K562 (cell line): ENCODE measurements around the gene CCDC187. TPM values are rescaled to one million over a fixed set of nuclear protein-coding genes. Genes with fewer than 3 reads are reported as not detected.

ENCODE experiments used
- EHMT2 ChIP-seq: fragments of 450-650 bp; IDR thresholded peaks from 2 replicates; pipeline ENCODE4 v1.6.1; 2018; ENCODE audit warnings: antibody characterized with exemption
- GTF2B ChIP-seq: IDR thresholded peaks from 2 replicates; pipeline ENCODE4 v1.6.1; 2011; ENCODE audit not compliant: insufficient read length; ENCODE audit errors: extremely low read depth
- ID3 ChIP-seq, 2 experiments: fragments of 250-450 bp in 1 of 2; fragments of 450-650 bp in 1 of 2; sonication (Bioruptor Pico) in 1 of 2; IDR thresholded peaks; 2 replicates each; pipeline versions ENCODE4 v1.6.1 to v1.8.0; 2016 to 2021; ENCODE audit warnings: mild to moderate bottlenecking in 2 of 2, moderate library complexity in 2 of 2, missing compliant biosample characterization in 1 of 2, missing genetic modification characterization in 1 of 2
- NBN ChIP-seq: fragments of 450-650 bp; IDR thresholded peaks from 2 replicates; pipeline ENCODE4 v1.6.1; 2016; ENCODE audit warnings: low read depth, mild to moderate bottlenecking
- NCOA2 ChIP-seq, 2 experiments: fragments of 450-650 bp; IDR thresholded peaks; 2 replicates each; pipeline ENCODE4 v1.6.1; 2018; ENCODE audit warnings: mild to moderate bottlenecking in 2 of 2, moderate library complexity in 1 of 2; ENCODE audit not compliant: partially characterized antibody in 2 of 2
- NKRF ChIP-seq: fragments of 450-650 bp; IDR thresholded peaks from 2 replicates; pipeline ENCODE4 v1.6.1; 2016; ENCODE audit warnings: borderline replicate concordance
- SAP30 ChIP-seq: fragments of 200-600 bp; sonication (generic); IDR thresholded peaks from 2 replicates; pipeline ENCODE4 v1.6.1; 2012; ENCODE audit warnings: borderline replicate concordance, low read depth, mild to moderate bottlenecking, moderate library complexity, low read length, control low read depth, inconsistent platforms; ENCODE audit not compliant: insufficient read depth, poor library complexity, severe bottlenecking
- SIN3B ChIP-seq: fragments of 450-650 bp; IDR thresholded peaks from 2 replicates; pipeline ENCODE4 v1.6.1; 2017; ENCODE audit warnings: low read depth, mild to moderate bottlenecking, moderate library complexity
- polyA plus RNA-seq, 8 experiments: library from polyadenylated mRNA; depleted of rRNA in 4 of 8; stranded (reverse) in 5 of 8; unstranded in 3 of 8; fragments of >200 nt; fragmentation: Nextera tagmentation in 2 of 8; fragmentation: Illumina TruSeq in 1 of 8; extraction: Ambion mirVana in 2 of 8; extraction: Trizol in 1 of 8; gene quantifications; 2 replicates each; pipeline versions ENCODE4 v1.2.1 to v1.2.3, GENCODE V29; 2011 to 2014; ENCODE audit warnings: inconsistent platforms in 1 of 8, missing spikeins in 1 of 8
- total RNA-seq, 7 experiments: library from RNA; depleted of rRNA in 6 of 7; stranded (reverse); fragments of >200 nt in 6 of 7; fragmentation: Illumina TruSeq in 2 of 7; extraction: Trizol in 2 of 7; gene quantifications; 2 replicates each; pipeline versions ENCODE4 v1.2.1 to v1.2.3, GENCODE V29; 2011 to 2021; ENCODE audit warnings: low replicate concordance in 1 of 7
- TF ChIP-seq, protein P1 (sequence below): fragments of 450-650 bp; IDR thresholded peaks from 2 replicates; pipeline ENCODE4 v1.6.1; 2016; ENCODE audit warnings: mild to moderate bottlenecking, moderate library complexity

CCDC187 gene
- total and polyA plus RNA-seq, 9 of the 15 experiments (the other 6 are each of a cell fraction or from before 2014, with no cell fraction given), result not detected

DNA sequence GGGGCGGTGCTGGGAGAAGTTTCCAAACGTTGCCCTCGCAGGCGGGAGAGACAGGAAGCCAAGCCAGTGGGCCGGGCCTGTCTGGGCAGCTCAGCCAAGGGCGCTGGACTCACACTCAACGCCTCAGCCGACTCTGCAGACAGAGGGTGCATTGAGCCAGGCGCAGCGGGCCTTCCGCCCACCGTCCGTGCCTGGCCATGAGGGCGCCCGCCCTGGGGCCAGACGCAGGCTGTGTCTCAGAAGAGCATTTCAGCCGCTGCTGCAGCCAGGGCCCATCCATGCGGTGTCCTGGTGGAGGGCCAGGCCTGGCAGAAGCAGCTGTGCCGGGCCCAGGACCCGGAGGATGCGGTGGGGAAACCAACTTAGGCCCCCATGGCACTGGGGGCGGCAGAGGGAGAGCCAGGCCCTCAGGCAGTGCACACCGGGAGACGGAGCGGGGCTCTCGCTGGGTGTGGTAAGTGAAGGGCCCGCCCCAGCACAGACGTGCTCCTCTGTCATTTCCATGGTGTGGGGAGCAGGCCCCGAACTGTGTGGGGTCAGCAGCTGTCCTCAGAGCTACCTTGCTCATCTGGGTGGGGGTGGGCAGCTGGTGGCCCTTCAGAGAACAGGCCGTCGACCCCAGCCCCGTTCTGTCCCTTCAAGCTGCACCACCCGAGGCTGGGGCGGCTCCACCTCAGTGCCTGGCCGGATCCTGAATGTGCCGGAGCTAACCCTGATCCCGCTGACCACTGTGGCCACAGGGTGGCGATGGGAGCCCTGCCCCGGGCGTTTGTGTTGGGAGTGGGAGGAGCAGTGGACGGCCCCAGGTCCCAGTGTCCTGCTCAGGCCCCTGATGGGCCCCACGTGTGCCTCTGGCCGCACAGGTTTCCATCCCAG, 41.6 kb upstream of the CCDC187 start (continued):
- TF ChIP-seq, protein P1, sequence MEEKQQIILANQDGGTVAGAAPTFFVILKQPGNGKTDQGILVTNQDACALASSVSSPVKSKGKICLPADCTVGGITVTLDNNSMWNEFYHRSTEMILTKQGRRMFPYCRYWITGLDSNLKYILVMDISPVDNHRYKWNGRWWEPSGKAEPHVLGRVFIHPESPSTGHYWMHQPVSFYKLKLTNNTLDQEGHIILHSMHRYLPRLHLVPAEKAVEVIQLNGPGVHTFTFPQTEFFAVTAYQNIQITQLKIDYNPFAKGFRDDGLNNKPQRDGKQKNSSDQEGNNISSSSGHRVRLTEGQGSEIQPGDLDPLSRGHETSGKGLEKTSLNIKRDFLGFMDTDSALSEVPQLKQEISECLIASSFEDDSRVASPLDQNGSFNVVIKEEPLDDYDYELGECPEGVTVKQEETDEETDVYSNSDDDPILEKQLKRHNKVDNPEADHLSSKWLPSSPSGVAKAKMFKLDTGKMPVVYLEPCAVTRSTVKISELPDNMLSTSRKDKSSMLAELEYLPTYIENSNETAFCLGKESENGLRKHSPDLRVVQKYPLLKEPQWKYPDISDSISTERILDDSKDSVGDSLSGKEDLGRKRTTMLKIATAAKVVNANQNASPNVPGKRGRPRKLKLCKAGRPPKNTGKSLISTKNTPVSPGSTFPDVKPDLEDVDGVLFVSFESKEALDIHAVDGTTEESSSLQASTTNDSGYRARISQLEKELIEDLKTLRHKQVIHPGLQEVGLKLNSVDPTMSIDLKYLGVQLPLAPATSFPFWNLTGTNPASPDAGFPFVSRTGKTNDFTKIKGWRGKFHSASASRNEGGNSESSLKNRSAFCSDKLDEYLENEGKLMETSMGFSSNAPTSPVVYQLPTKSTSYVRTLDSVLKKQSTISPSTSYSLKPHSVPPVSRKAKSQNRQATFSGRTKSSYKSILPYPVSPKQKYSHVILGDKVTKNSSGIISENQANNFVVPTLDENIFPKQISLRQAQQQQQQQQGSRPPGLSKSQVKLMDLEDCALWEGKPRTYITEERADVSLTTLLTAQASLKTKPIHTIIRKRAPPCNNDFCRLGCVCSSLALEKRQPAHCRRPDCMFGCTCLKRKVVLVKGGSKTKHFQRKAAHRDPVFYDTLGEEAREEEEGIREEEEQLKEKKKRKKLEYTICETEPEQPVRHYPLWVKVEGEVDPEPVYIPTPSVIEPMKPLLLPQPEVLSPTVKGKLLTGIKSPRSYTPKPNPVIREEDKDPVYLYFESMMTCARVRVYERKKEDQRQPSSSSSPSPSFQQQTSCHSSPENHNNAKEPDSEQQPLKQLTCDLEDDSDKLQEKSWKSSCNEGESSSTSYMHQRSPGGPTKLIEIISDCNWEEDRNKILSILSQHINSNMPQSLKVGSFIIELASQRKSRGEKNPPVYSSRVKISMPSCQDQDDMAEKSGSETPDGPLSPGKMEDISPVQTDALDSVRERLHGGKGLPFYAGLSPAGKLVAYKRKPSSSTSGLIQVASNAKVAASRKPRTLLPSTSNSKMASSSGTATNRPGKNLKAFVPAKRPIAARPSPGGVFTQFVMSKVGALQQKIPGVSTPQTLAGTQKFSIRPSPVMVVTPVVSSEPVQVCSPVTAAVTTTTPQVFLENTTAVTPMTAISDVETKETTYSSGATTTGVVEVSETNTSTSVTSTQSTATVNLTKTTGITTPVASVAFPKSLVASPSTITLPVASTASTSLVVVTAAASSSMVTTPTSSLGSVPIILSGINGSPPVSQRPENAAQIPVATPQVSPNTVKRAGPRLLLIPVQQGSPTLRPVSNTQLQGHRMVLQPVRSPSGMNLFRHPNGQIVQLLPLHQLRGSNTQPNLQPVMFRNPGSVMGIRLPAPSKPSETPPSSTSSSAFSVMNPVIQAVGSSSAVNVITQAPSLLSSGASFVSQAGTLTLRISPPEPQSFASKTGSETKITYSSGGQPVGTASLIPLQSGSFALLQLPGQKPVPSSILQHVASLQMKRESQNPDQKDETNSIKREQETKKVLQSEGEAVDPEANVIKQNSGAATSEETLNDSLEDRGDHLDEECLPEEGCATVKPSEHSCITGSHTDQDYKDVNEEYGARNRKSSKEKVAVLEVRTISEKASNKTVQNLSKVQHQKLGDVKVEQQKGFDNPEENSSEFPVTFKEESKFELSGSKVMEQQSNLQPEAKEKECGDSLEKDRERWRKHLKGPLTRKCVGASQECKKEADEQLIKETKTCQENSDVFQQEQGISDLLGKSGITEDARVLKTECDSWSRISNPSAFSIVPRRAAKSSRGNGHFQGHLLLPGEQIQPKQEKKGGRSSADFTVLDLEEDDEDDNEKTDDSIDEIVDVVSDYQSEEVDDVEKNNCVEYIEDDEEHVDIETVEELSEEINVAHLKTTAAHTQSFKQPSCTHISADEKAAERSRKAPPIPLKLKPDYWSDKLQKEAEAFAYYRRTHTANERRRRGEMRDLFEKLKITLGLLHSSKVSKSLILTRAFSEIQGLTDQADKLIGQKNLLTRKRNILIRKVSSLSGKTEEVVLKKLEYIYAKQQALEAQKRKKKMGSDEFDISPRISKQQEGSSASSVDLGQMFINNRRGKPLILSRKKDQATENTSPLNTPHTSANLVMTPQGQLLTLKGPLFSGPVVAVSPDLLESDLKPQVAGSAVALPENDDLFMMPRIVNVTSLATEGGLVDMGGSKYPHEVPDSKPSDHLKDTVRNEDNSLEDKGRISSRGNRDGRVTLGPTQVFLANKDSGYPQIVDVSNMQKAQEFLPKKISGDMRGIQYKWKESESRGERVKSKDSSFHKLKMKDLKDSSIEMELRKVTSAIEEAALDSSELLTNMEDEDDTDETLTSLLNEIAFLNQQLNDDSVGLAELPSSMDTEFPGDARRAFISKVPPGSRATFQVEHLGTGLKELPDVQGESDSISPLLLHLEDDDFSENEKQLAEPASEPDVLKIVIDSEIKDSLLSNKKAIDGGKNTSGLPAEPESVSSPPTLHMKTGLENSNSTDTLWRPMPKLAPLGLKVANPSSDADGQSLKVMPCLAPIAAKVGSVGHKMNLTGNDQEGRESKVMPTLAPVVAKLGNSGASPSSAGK, result no peak
- no peak for TF ChIP-seq NKRF
- no peak for TF ChIP-seq ID3 (CRISPR knock-in tag; IDR thresholded peaks at IDR 0.05)
- 0 out of 2 replicates have a peak, but pooled peaks have one; percentile 12 for TF ChIP-seq ID3 (tag; IDR thresholded peaks at IDR 0.05)
- no peak for TF ChIP-seq EHMT2
- no peak for TF ChIP-seq NCOA2 (IDR thresholded peaks at IDR 0.05; ENCODE audit: partially characterized antibody in 2 of 2)
- TF ChIP-seq SAP30, result peak; percentile 49
- TF ChIP-seq NBN, result peak; percentile 34; the same call in 1 of the 2 replicates
- no peak for TF ChIP-seq SIN3B
- no peak for TF ChIP-seq GTF2B
